SH-SY5Y (cell line): ENCODE measurements around the gene TYMP.

Experiments
- GATA2 ChIP-seq: IDR thresholded peaks from 2 replicates; pipeline ENCODE4 v1.6.1; 2011; ENCODE audit warnings: mild to moderate bottlenecking, low read depth, low read length
- GATA3 ChIP-seq: IDR thresholded peaks from 2 replicates; pipeline ENCODE4 v1.6.1; 2011; ENCODE audit warnings: low read depth, mild to moderate bottlenecking, low read length, moderate library complexity

- no peak for TF ChIP-seq GATA2
- no peak for TF ChIP-seq GATA3
Measured at GRCh38 chr22:50536226-50536625, 6.4 kb upstream of the TYMP start.
